ENCODE results near the gene MYOD1.

The MYOD1 gene

GRCh38 chr11:17771415-17771814 is 52.0 kb downstream of the MYOD1 start:
- DNase-seq (ENCODE audit: low read depth), result no peak
